ENCODE measurements around the gene PROX2.
A peak's percentile ranks its signal among the peaks of the same experiment; 100 is the strongest.

PROX2 gene

DNA sequence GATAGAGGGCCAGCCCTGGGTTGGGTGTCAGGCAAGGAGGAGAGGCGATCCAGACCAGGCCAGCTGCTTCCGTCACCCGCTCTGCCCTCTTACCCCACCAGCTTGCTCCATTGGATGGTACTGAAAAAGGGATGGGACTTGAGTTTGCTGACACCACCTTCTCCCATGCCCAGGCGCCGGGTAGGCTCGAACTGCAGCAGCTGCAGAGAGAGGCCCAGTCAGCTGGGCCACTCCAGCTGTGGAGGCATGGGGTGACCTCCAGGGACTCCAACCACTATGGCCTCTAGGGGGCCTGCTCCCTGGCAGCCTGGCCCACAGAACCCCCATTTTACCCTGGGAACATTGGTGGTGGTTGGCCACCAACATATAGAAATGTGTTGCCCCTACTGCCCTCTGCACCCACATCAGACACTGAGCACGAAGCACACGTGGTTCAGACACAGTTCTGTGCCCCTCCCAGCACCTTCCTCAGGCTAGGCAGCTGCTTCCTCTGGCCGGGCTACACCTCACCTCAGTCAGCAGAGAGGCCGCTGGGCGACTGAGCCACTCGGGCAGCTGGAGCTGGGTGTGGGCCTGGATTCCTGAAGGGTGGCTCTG is 31.1 kb upstream of the PROX2 start:
- TF ChIP-seq, protein P1, sequence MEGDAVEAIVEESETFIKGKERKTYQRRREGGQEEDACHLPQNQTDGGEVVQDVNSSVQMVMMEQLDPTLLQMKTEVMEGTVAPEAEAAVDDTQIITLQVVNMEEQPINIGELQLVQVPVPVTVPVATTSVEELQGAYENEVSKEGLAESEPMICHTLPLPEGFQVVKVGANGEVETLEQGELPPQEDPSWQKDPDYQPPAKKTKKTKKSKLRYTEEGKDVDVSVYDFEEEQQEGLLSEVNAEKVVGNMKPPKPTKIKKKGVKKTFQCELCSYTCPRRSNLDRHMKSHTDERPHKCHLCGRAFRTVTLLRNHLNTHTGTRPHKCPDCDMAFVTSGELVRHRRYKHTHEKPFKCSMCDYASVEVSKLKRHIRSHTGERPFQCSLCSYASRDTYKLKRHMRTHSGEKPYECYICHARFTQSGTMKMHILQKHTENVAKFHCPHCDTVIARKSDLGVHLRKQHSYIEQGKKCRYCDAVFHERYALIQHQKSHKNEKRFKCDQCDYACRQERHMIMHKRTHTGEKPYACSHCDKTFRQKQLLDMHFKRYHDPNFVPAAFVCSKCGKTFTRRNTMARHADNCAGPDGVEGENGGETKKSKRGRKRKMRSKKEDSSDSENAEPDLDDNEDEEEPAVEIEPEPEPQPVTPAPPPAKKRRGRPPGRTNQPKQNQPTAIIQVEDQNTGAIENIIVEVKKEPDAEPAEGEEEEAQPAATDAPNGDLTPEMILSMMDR (IDR thresholded peaks at IDR 0.05; ENCODE audit: control insufficient read depth, insufficient read depth, low read depth, low read length, missing control alignments) = peak; percentile 33
- no peak overlapping the region for H3K4me3 ChIP-seq (ENCODE audit: control insufficient read depth, low read depth, low read length)
- no peak for DNase-seq (ENCODE audit: low read depth)

DNA sequence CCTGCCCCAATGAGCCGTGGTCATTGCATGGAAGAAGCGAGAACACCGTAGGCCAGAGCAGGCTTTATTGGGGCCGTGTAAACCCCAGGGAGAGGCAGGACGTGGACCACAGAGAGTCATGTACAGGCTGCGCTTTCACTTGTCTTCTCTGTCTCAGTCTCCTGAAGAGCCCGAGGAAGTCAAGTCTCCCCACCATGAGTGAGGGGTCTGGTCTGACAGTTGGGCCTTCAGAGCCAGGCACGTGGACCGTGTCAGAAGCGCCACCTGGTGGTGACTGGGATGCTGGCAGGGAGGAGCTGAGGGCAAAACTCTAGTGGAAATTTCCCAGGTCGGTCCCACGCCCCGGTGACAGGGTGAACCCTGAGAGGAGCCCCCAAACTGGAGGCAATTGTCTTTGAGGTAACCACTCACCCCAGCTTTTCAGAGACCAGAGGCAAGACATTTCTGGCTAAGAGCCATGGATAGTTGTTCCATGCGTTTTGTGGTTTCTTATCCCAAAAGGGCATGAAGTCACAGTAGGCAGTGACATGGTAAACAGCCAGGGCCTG is 29.7 kb upstream of the PROX2 start:
- H3K4me3 ChIP-seq (ENCODE audit: control insufficient read depth, low read depth, low read length) = no peak overlapping the region
- TF ChIP-seq, protein P1 (IDR thresholded peaks at IDR 0.05; ENCODE audit: control insufficient read depth, insufficient read depth, low read depth, low read length, missing control alignments) = peak; percentile 98
- no peak for DNase-seq (ENCODE audit: low read depth)

DNA sequence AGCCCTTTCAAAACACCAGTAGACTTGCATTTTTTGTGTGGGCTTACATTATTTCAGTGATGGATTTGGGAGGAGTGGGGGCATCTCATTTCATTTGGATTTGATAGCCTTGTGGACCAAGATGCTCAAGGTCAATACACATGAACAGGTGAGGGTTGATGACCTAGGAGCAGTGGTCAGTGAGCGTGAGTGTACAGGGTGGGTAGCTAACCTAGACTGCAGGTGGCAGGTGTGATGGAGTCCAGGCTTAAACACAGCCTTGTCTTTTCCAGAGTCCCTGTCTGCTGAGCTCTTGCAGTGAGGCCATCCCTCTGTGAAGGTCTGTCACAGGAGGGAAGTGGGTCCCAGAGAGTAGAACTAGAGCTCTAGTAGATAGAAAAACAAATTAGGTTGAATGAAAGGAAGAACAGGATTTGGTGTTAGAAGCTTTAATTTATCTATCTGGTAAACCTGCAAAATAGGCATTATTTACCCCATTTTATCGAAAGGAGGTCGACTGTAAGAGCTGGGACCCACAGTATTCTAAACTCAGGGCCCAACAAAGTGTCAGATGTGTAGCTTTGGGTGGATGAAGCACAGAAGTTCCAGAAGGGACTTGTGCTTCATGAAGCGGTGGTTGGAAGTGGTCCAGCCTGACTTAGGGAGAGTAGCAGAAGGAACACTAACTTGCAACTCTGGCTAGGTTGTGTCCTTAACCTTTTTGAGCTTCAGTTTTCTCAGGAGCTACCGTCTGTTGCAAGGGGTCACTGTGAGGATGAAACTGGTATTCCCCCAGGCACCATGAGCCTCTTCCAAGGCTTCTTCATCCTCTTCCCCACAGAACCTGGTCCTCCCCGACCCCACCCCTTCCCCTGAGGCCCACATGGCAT is 28.9 kb upstream of the PROX2 start:
- TF ChIP-seq, protein P1 (IDR thresholded peaks at IDR 0.05; ENCODE audit: control insufficient read depth, insufficient read depth, low read depth, low read length, missing control alignments) = no peak
- H3K4me3 ChIP-seq (ENCODE audit: control insufficient read depth, low read depth, low read length) = no peak overlapping the region
- DNase-seq (ENCODE audit: low read depth) = no peak

DNA sequence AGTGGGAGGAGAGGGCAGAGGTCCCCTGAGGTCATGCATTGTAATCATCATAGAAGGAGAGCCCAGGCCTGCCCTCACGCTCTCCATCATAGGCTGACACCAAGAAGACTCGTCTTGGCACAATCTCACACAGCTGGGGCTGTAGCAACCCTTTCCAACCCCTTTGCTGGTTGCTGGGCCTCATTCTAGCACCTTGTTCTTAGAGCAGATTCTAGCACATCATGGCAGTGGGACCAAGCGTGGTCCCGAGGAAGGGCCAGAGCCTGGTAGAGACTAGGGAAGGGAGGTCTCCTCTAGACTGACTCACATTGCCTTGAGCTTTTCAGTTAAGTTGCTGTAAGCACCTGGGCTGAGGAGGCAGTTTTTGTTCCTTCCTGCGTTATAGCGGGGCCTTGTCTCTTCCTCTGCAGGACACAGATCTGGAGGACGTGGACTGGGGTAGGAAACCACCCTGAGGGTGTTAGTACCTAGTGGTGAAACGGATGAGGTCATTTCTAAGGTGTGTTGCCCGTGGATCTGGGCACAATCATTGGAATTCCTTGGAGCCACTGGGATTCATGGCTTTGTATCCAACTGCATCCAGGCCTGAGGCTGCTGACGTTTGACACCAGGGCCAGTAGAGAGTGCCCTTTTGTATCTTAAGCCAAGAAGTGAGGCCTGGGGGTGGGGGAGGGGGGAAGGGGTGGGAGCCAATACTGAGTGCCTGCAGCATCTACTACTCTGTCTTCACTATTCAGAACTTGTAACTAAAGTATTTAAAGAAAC is 27.2 kb upstream of the PROX2 start:
- DNase-seq (ENCODE audit: low read depth) = no peak
- TF ChIP-seq, protein P1 (IDR thresholded peaks at IDR 0.05; ENCODE audit: control insufficient read depth, insufficient read depth, low read depth, low read length, missing control alignments) = no peak

DNA sequence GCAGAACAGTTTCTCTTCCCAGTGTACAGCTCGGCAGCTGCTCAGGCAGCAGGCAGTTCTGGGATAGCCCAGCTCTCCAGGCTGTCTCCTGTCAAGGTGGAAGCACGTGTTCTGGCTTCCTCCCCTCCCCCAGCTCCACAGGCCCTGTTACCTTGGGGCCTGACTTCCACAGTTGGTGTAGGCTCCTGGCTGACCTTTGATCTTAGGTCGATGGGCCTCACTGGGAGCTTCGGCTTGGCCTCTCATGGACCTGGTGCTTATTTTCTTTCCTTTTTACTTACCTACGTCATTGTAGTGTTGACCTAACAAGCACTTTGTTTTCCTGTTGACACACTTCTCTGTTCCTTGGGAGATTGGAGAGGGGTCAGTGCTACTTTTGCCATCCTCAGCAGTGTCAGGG is 22.7 kb upstream of the PROX2 start:
- no peak for DNase-seq (ENCODE audit: low read depth)
- H3K4me3 ChIP-seq (ENCODE audit: control insufficient read depth, low read depth, low read length) = no peak overlapping the region
- TF ChIP-seq, protein P1 (IDR thresholded peaks at IDR 0.05; ENCODE audit: control insufficient read depth, insufficient read depth, low read depth, low read length, missing control alignments) = no peak

More for the DNA sequence above, 27.2 kb upstream of the PROX2 start:
- H3K4me3 ChIP-seq (ENCODE audit: control insufficient read depth, low read depth, low read length) = no peak overlapping the region

DNA sequence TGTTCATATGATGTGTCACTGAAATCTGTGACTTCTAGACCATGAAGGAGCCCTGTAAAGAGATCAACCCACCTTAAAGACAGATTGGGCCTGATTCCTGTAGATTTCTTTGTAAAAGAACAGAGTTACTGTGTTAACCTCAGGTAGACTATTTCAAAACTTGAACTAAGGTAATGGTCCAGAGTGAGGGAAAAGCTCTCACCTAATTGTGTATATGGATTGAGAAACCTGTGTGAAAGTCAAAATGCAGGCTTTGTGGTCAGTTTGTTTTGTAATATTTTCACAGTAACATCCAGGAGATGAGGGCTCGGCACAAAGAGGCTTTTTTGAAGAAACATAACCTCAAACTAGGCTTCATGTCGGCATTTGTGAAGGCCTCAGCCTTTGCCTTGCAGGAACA is 22.1 kb upstream of the PROX2 start:
- TF ChIP-seq, protein P1 (IDR thresholded peaks at IDR 0.05; ENCODE audit: control insufficient read depth, insufficient read depth, low read depth, low read length, missing control alignments) = no peak
- no peak overlapping the region for H3K4me3 ChIP-seq (ENCODE audit: control insufficient read depth, low read depth, low read length)
- no peak for DNase-seq (ENCODE audit: low read depth)
